Endothelial cell (in vitro differentiated cells): ENCODE measurements around the gene CACNA1C. TPM values are rescaled to one million over a fixed set of nuclear protein-coding genes. Genes with fewer than 3 reads are reported as not detected.

Source experiments
- DNase-seq: peaks from one replicate; pipeline ENCODE4 v3.0.0; 2021; ENCODE audit warnings: low spot score
- H3K27ac Mint-ChIP-seq: one replicate; pipeline ENCODE4 v1.8.0; 2021; ENCODE audit warnings: mixed read lengths, inconsistent platforms; ENCODE audit not compliant: unreplicated experiment
- H3K27me3 Mint-ChIP-seq: one replicate; pipeline ENCODE4 v1.8.0; 2021; ENCODE audit warnings: mild to moderate bottlenecking, moderate library complexity, mixed read lengths, inconsistent platforms; ENCODE audit not compliant: unreplicated experiment
- H3K36me3 Mint-ChIP-seq: one replicate; pipeline ENCODE4 v1.8.0; 2021; ENCODE audit warnings: mild to moderate bottlenecking, low read depth, mixed read lengths, inconsistent platforms; ENCODE audit not compliant: unreplicated experiment
- H3K4me1 Mint-ChIP-seq: one replicate; pipeline ENCODE4 v1.8.0; 2021; ENCODE audit warnings: mild to moderate bottlenecking, mixed read lengths, inconsistent platforms; ENCODE audit not compliant: unreplicated experiment
- H3K4me3 Mint-ChIP-seq: one replicate; pipeline ENCODE4 v1.8.0; 2021; ENCODE audit warnings: mild to moderate bottlenecking, mixed read lengths, inconsistent platforms; ENCODE audit not compliant: unreplicated experiment
- H3K9me3 Mint-ChIP-seq: one replicate; pipeline ENCODE4 v1.8.0; 2021; ENCODE audit warnings: mixed read lengths, inconsistent platforms; ENCODE audit not compliant: unreplicated experiment
- total RNA-seq: library from RNA; stranded (reverse); fragmentation: NEBNext Ultra II Directional; extraction: Animal tissue kit (Norgen Biotek cat#: 25700); gene quantifications from one replicate; pipeline ENCODE4 v1.2.1, GENCODE V29; 2021; ENCODE audit not compliant: unreplicated experiment
- TF ChIP-seq, protein P1 (sequence below): fragments of 200-600 bp; sonication (generic); IDR thresholded peaks from one replicate; pipeline ENCODE4 v1.5.0; 2021; ENCODE audit warnings: antibody characterized with exemption; ENCODE audit not compliant: unreplicated experiment

The CACNA1C gene
- total RNA-seq, 1 donor from 2014 or later = 11.1 TPM

DNA sequence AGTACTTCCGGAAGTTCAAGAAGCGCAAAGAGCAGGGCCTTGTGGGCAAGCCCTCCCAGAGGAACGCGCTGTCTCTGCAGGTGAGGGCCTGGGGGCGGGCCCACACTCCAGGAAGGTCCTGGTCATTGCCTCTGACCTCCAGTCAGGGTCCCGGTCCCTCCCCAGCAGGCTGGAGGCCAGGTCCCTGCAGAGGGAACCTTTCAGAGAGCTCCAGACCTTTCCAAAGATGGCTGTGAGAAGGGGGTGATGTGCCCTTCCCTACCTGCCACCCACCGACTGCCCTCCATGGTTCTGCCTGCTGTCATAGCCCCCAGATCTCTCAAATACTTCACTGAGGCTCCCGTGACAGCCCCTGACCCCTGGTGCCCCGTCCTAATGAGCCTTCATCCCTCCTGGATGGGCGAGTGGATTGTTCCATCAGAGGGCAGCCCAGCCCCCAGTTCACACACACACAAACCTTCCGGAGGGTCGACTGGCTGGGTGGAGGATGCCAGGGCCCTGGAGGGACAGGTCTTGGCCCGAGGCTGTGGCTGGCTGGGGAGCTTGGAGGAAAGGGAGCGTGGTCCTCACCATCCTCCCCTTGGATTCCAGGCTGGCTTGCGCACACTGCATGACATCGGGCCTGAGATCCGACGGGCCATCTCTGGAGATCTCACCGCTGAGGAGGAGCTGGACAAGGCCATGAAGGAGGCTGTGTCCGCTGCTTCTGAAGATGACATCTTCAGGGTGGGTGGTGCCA is 624.5 kb downstream of the CACNA1C start:
- DNase-seq = no peak
- Mint-ChIP-seq H3K27ac (no peak overlapping the region), H3K4me3 (no peak overlapping the region), H3K9me3 (no peaks in the 10 kb centered on the region), H3K36me3 (peaks cover 7% of the 10 kb centered on the region), H3K27me3 (peaks cover 13% of the 10 kb centered on the region), H3K4me1 (peaks cover 14% of the 10 kb centered on the region)
- TF ChIP-seq, protein P1, sequence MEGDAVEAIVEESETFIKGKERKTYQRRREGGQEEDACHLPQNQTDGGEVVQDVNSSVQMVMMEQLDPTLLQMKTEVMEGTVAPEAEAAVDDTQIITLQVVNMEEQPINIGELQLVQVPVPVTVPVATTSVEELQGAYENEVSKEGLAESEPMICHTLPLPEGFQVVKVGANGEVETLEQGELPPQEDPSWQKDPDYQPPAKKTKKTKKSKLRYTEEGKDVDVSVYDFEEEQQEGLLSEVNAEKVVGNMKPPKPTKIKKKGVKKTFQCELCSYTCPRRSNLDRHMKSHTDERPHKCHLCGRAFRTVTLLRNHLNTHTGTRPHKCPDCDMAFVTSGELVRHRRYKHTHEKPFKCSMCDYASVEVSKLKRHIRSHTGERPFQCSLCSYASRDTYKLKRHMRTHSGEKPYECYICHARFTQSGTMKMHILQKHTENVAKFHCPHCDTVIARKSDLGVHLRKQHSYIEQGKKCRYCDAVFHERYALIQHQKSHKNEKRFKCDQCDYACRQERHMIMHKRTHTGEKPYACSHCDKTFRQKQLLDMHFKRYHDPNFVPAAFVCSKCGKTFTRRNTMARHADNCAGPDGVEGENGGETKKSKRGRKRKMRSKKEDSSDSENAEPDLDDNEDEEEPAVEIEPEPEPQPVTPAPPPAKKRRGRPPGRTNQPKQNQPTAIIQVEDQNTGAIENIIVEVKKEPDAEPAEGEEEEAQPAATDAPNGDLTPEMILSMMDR = no peak

DNA sequence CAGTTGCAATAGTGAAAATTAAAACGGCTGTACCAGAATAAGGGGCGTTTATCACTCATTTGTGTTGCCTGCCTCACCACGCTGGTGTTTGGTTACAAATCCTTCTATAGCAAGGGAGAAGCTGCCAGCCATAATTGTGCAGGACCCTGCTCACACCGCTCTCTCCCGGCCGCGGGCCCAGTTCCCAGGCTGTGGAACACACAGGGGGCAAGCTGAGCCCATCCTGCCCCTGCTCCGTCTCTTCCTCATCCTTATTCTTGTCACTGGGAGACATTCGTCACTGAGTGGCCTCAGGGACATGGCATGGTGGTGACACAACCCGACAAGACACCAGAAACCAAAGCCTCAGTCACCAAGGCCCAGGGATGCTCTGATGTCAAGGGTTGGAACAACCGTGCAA is 625.6 kb downstream of the CACNA1C start:
- Mint-ChIP-seq H3K4me3 (no peak overlapping the region), H3K27me3 (peaks cover 15% of the 10 kb centered on the region), H3K27ac (no peak overlapping the region), H3K36me3 (peaks cover 13% of the 10 kb centered on the region), H3K9me3 (no peaks in the 10 kb centered on the region), H3K4me1 (peaks cover 18% of the 10 kb centered on the region)
- DNase-seq = no peak
- TF ChIP-seq, protein P1 = no peak

DNA sequence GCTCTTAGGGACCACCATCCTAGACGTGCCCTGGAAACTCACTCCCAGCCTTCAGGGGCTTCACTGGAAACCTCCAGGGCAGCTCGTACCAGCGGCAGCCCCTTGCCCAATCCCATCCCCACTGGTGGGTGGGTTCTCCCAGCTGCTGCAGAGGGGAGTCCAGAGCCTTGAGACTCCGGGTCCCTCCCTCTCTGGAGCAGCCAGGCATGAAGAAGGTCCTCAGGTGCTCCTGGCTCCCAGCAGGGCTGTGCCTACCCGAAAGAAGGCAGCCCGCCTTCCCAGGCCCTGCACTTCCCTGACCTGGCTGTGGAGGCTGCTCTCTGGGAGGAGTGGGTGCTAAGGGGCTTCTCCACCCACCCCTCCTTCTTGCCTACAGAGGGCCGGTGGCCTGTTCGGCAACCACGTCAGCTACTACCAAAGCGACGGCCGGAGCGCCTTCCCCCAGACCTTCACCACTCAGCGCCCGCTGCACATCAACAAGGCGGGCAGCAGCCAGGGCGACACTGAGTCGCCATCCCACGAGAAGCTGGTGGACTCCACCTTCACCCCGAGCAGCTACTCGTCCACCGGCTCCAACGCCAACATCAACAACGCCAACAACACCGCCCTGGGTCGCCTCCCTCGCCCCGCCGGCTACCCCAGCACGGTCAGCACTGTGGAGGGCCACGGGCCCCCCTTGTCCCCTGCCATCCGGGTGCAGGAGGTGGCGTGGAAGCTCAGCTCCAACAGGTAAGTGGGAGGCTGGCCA is 626.5 kb downstream of the CACNA1C start:
- Mint-ChIP-seq H3K27ac (no peak overlapping the region), H3K4me1 (peaks cover 18% of the 10 kb centered on the region), H3K27me3 (peaks cover 15% of the 10 kb centered on the region), H3K9me3 (no peaks in the 10 kb centered on the region), H3K36me3 (peaks cover 17% of the 10 kb centered on the region), H3K4me3 (no peak overlapping the region)
- DNase-seq = no peak
- TF ChIP-seq, protein P1 = no peak

DNA sequence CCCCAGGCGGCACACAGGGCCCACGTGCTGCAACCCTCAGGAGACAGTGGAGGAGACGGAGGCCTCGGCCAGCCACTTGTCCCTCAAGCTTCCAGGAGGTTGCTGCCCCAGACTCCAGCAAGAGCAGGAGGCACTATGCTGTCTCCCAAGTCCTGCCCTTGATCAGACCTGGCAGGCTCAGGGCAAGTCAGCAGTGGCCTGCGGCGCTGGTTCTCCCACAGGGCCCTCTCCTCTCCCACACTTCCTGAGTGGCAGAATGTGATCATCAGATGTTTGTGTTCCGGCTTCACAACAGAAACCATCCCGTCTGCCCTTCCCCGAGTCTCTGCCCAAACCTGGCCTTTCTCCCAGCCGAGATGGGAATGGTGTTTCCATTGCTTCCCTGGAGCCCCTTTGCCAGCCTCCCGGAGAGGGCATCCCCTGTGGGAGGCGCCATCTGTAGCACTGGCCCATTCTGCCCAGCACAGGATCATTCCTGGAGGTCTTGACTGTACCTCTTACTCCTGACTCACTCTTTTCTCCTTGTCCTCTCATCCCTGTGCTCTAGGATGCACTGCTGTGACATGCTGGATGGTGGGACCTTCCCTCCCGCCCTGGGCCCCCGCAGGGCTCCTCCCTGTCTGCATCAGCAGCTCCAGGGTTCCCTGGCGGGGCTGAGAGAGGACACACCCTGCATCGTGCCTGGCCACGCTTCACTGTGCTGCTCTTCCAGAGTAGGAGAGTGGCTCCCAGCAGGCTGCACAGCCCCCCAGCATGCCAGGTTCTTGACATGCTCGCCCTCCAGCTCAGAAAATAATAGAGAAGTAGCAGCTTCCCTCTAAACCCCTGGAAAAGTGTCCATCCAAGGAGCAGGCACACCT is 627.3 kb downstream of the CACNA1C start:
- Mint-ChIP-seq H3K4me1 (peaks cover 18% of the 10 kb centered on the region), H3K27ac (no peak overlapping the region), H3K27me3 (peaks cover 15% of the 10 kb centered on the region), H3K36me3 (peaks cover 20% of the 10 kb centered on the region), H3K4me3 (no peak overlapping the region), H3K9me3 (no peaks in the 10 kb centered on the region)
- TF ChIP-seq, protein P1 = no peak
- DNase-seq = no peak
